SK-N-SH treated with all-trans-retinoic acid at 6 μM for 48 hours (cell line): Measurements from ENCODE around the gene PUM2.

ENCODE experiments used
- BACH2 ChIP-seq: fragments of 250-450 bp; sonication (Bioruptor Pico); IDR thresholded peaks from 2 replicates; pipeline ENCODE4 v1.9.0; 2021; ENCODE audit warnings: mild to moderate bottlenecking, borderline replicate concordance
- CSDC2 ChIP-seq: fragments of 250-450 bp; sonication (Bioruptor Pico); IDR thresholded peaks from 2 replicates; pipeline ENCODE4 v1.5.0; 2020; ENCODE audit warnings: mild to moderate bottlenecking, moderate library complexity
- SNAI2 ChIP-seq: fragments of 250-450 bp; sonication (Bioruptor Pico); IDR thresholded peaks from 2 replicates; pipeline ENCODE4 v1.5.0; 2020; ENCODE audit warnings: mild to moderate bottlenecking, moderate library complexity
- TOX ChIP-seq: fragments of 250-450 bp; sonication (Bioruptor Pico); IDR thresholded peaks from 2 replicates; pipeline ENCODE4 v1.8.0; 2021; ENCODE audit warnings: mild to moderate bottlenecking, moderate library complexity, borderline replicate concordance
- ZC3H10 ChIP-seq: fragments of 250-450 bp; sonication (Bioruptor Pico); IDR thresholded peaks from 2 replicates; pipeline ENCODE4 v1.5.1; 2021; ENCODE audit warnings: mild to moderate bottlenecking, moderate library complexity
- TF ChIP-seq, protein P1 (sequence below): fragments of 250-450 bp; sonication (Bioruptor Pico); IDR thresholded peaks from 2 replicates; pipeline ENCODE4 v1.8.0; 2020; ENCODE audit warnings: mild to moderate bottlenecking, moderate library complexity, borderline replicate concordance
- TF ChIP-seq, protein P2 (sequence below): fragments of 250-450 bp; sonication (Bioruptor Pico); IDR thresholded peaks from 2 replicates; pipeline ENCODE4 v1.5.0; 2020; ENCODE audit warnings: mild to moderate bottlenecking, moderate library complexity

DNA sequence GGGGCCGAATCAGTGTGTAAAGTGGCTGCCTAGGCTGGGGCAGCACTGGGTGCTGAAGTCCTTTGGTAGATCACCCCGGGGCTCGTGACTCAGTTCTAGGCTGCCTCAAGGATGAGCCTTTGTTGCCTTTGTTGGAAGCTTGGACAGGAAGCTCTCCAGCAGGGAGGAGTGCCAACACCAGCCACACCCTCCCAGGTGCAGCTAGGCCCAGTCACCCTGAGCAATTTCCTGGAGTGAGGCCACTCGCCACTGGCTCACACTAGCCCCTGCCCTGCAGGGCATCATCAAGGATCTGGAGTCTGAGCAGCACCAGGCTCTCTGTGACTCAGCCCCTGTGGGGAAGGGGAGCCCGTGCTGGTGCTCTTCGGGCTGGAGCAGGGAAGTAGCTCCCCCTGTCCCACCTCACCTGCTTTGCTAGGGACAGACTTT lies 119.0 kb downstream of the PUM2 start:
- TF ChIP-seq BACH2 (CRISPR knock-in tag) (no peak), ZC3H10 (CRISPR knock-in tag) (no peak), TOX (CRISPR knock-in tag) (no peak), SNAI2 (CRISPR knock-in tag) (no peak), CSDC2 (no peak)
- TF ChIP-seq, protein P1, sequence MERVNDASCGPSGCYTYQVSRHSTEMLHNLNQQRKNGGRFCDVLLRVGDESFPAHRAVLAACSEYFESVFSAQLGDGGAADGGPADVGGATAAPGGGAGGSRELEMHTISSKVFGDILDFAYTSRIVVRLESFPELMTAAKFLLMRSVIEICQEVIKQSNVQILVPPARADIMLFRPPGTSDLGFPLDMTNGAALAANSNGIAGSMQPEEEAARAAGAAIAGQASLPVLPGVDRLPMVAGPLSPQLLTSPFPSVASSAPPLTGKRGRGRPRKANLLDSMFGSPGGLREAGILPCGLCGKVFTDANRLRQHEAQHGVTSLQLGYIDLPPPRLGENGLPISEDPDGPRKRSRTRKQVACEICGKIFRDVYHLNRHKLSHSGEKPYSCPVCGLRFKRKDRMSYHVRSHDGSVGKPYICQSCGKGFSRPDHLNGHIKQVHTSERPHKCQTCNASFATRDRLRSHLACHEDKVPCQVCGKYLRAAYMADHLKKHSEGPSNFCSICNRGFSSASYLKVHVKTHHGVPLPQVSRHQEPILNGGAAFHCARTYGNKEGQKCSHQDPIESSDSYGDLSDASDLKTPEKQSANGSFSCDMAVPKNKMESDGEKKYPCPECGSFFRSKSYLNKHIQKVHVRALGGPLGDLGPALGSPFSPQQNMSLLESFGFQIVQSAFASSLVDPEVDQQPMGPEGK (CRISPR knock-in tag): no peak
- TF ChIP-seq, protein P2, sequence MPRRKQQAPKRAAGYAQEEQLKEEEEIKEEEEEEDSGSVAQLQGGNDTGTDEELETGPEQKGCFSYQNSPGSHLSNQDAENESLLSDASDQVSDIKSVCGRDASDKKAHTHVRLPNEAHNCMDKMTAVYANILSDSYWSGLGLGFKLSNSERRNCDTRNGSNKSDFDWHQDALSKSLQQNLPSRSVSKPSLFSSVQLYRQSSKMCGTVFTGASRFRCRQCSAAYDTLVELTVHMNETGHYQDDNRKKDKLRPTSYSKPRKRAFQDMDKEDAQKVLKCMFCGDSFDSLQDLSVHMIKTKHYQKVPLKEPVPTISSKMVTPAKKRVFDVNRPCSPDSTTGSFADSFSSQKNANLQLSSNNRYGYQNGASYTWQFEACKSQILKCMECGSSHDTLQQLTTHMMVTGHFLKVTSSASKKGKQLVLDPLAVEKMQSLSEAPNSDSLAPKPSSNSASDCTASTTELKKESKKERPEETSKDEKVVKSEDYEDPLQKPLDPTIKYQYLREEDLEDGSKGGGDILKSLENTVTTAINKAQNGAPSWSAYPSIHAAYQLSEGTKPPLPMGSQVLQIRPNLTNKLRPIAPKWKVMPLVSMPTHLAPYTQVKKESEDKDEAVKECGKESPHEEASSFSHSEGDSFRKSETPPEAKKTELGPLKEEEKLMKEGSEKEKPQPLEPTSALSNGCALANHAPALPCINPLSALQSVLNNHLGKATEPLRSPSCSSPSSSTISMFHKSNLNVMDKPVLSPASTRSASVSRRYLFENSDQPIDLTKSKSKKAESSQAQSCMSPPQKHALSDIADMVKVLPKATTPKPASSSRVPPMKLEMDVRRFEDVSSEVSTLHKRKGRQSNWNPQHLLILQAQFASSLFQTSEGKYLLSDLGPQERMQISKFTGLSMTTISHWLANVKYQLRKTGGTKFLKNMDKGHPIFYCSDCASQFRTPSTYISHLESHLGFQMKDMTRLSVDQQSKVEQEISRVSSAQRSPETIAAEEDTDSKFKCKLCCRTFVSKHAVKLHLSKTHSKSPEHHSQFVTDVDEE (CRISPR knock-in tag): no peak
